HG02623 (cell line): Measurements from ENCODE around the gene ATP2C2.
A peak's percentile ranks its signal among the peaks of the same experiment; 100 is the strongest.

ENCODE experiments used
- ATAC-seq: cut with Tn5 transposase; IDR thresholded peaks from one replicate; pipeline ENCODE4 v1.9.1; 2021; ENCODE audit warnings: moderate library complexity; ENCODE audit not compliant: unreplicated experiment

Gene ATP2C2

GRCh38 chr16:84486551-84487235 lies 118.4 kb downstream of the ATP2C2 start:
- no peak for ATAC-seq

- no peak for ATAC-seq
Observed at GRCh38 chr16:84487358-84487757, 119.0 kb downstream of the ATP2C2 start.

GRCh38 chr16:84489131-84489530 lies 120.8 kb downstream of the ATP2C2 start:
- no peak for ATAC-seq

GRCh38 chr16:84495506-84495905 lies 127.2 kb downstream of the ATP2C2 start:
- ATAC-seq = no peak

GRCh38 chr16:84496991-84497390 lies 128.7 kb downstream of the ATP2C2 start:
- no peak for ATAC-seq

GRCh38 chr16:84497418-84498222 lies 129.3 kb downstream of the ATP2C2 start:
- ATAC-seq = no peak

GRCh38 chr16:84498223-84498610 lies 129.9 kb downstream of the ATP2C2 start:
- ATAC-seq = no peak

GRCh38 chr16:84498859-84499620 lies 130.7 kb downstream of the ATP2C2 start:
- ATAC-seq = no peak

- ATAC-seq = no peak
Observed at GRCh38 chr16:84499638-84500037, 131.3 kb downstream of the ATP2C2 start.

GRCh38 chr16:84500531-84500930 lies 132.2 kb downstream of the ATP2C2 start:
- ATAC-seq = no peak

GRCh38 chr16:84501077-84501735 lies 132.9 kb downstream of the ATP2C2 start:
- ATAC-seq = no peak

- no peak for ATAC-seq
Observed at GRCh38 chr16:84502075-84502474, 133.7 kb downstream of the ATP2C2 start.

- ATAC-seq = no peak
Observed at GRCh38 chr16:84502581-84502980, 134.2 kb downstream of the ATP2C2 start.

- peak; percentile 0 for ATAC-seq
Observed at GRCh38 chr16:84503751-84504395, 135.5 kb downstream of the ATP2C2 start.

GRCh38 chr16:84504420-84505248 lies 136.3 kb downstream of the ATP2C2 start, which contains the start of gene MEAK7:
Gene MEAK7 (minus strand): TSS chr16:84504659. CDS start chr16:84498086, 6,573 bp downstream.
- ATAC-seq = peak; percentile 97

GRCh38 chr16:84505249-84506187 lies 137.2 kb downstream of the ATP2C2 start:
- ATAC-seq = no peak

- no peak for ATAC-seq
Observed at GRCh38 chr16:84507011-84507982, 139.0 kb downstream of the ATP2C2 start.
